Lower leg skin (tissue), 3 donors: ENCODE results near the gene MYO18B.

ENCODE experiments used
- CTCF ChIP-seq, 3 donors: fragments of 450-650 bp; IDR thresholded peaks; one replicate each; pipeline ENCODE4 v1.5.1; 2016; ENCODE audit warnings: antibody characterized with exemption in 3 of 3, mild to moderate bottlenecking in 3 of 3, moderate library complexity in 2 of 3
- POLR2A ChIP-seq, 2 donors: fragments of 450-650 bp; IDR thresholded peaks; one replicate each; pipeline ENCODE4 v1.6.1; 2016 to 2017; ENCODE audit warnings: antibody characterized with exemption in 2 of 2, mild to moderate bottlenecking in 1 of 2, moderate library complexity in 1 of 2

DNA sequence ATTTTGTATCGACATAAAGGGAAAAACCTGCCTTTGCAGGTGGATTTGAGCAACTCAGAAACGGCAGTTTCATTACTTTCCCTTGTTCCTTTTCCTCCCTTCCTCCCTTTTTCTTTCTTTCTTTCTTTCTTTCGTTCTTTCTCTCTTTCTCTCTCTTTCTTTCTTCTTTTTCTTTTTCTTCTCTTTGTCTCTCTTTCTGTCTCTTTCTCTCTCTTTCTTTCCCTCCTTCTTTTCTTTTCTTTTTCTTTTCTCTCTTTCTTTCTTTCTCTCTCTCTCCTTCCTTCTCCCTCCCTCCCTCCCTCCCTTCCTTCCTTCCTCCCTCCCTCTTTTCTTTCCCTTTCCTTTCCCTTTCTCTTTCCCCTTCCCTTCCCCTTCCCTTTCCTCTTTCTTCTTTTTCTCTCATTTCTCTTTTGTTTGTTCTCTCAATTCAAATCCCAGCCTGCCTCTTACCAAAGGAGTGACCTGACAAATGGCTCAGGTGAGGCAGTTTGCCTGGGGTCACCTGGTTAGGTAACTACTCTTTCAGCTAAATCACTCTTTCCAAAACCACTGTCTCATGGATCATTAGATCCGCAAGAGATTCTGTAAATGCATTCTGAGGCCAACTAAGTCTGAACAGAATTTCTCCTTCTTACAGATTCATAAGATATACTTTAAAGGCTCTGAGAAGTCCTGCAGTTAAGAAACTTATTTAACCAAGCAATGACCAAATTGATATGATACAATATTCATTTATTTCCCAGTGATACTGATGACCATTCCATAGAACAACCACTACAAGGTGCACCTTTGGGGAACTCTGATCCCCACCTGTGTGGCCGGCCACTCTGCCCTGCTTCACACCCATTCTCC lies 75.3 kb downstream of the MYO18B start:
- TF ChIP-seq CTCF (IDR thresholded peaks at IDR 0.05) (no peak), POLR2A (IDR thresholded peaks at IDR 0.05) (no peak)
